A549 (cell line): Measurements from ENCODE around the gene DNM3. TPM values are rescaled to one million over a fixed set of nuclear protein-coding genes. Genes with fewer than 3 reads are reported as not detected.

Experiments used
- ATAC-seq, 2 experiments: fragments of 200-7000 bp in 1 of 2; fragments of >200 bp in 1 of 2; cut with Nextera tagmentation in 1 of 2; cut with Tn5 transposase in 1 of 2; 3 replicates each; pipeline versions ENCODE4 v1.8.0 to v1.9.1; 2018 to 2020; ENCODE audit warnings: mild to moderate bottlenecking in 1 of 2, moderate library complexity in 1 of 2
- CTCF ChIA-PET: fragments of 300-600 bp; sonication (Branson Sonifier 250); formaldehyde crosslinking; extraction: SDS; loops from one replicate; lab custom pipeline; 2021; ENCODE audit warnings: antibody characterized with exemption, inconsistent platforms; lab: Yijun Ruan, JAX
- POLR2A ChIA-PET: fragments of 350-600 bp; formaldehyde crosslinking; extraction: SDS; loops from one replicate; lab custom pipeline; 2021; ENCODE audit warnings: antibody characterized with exemption, inconsistent platforms; lab: Yijun Ruan, JAX
- DNase-seq, 2 experiments: peaks; one replicate each; pipeline versions ENCODE4 v3.0.0 to v3.0.0-alpha.2; 2011 to 2016; ENCODE audit warnings: low read depth in 1 of 2, low spot score in 1 of 2
- FAIRE-seq: peaks from 2 replicates; lab custom pipeline; 2011; peaks lifted over from hg19 to GRCh38; lab: Jason Lieb, UNC
- H3K27ac ChIP-seq, 2 experiments: fragments of >200 bp; sonication (Bioruptor Twin); formaldehyde crosslinking; 3 replicates each; pipeline ENCODE4 v1.5.1; 2016 to 2017
- H3K4me1 ChIP-seq: fragments of >200 bp; sonication (Bioruptor Twin); formaldehyde crosslinking; 3 replicates; pipeline ENCODE4 v1.6.1; 2016
- H3K4me2 ChIP-seq: fragments of >200 bp; sonication (Bioruptor Twin); formaldehyde crosslinking; 3 replicates; pipeline ENCODE4 v1.6.1; 2016
- H3K4me3 ChIP-seq: fragments of >200 bp; sonication (Bioruptor Twin); formaldehyde crosslinking; 3 replicates; pipeline ENCODE4 v1.5.1; 2016
- H3K9me3 ChIP-seq: fragments of >200 bp; sonication (Bioruptor Twin); formaldehyde crosslinking; 3 replicates; pipeline ENCODE4 v1.6.1; 2016
- ATOH8 ChIP-seq: fragments of 250-450 bp; sonication (Bioruptor Pico); IDR thresholded peaks from 2 replicates; pipeline ENCODE4 v1.5.0; 2020; ENCODE audit warnings: low read depth, mild to moderate bottlenecking, moderate library complexity
- CEBPB ChIP-seq, 2 experiments: fragments of >200 bp in 1 of 2; sonication (Bioruptor Twin) in 1 of 2; formaldehyde crosslinking in 1 of 2; IDR thresholded peaks; 2 replicates each; pipeline ENCODE4 v1.6.1; 2012 to 2016
- EHF ChIP-seq: fragments of 250-450 bp; sonication (Bioruptor Pico); IDR thresholded peaks from 2 replicates; pipeline ENCODE4 v1.5.0; 2020; ENCODE audit warnings: mild to moderate bottlenecking
- EHMT2 ChIP-seq: fragments of 200-600 bp; sonication (generic); IDR thresholded peaks from 2 replicates; pipeline ENCODE4 v1.6.1; 2016; ENCODE audit warnings: antibody characterized with exemption, low read depth, mild to moderate bottlenecking, moderate library complexity
- EP300 ChIP-seq, 2 experiments: fragments of >200 bp; sonication (Bioruptor Twin); formaldehyde crosslinking; IDR thresholded peaks; 2 replicates in 1 of 2; 3 replicates in 1 of 2; pipeline ENCODE4 v1.6.1; 2016 to 2017
- FOSB ChIP-seq: fragments of 250-450 bp; sonication (Bioruptor Pico); IDR thresholded peaks from 2 replicates; pipeline ENCODE4 v1.5.0; 2020; ENCODE audit warnings: mild to moderate bottlenecking, moderate library complexity
- GATA3 ChIP-seq: IDR thresholded peaks from 2 replicates; pipeline ENCODE4 v1.6.1; 2012; ENCODE audit warnings: borderline replicate concordance
- HMGXB4 ChIP-seq: fragments of 250-450 bp; sonication (Bioruptor Pico); IDR thresholded peaks from 2 replicates; pipeline ENCODE4 v1.5.0; 2021; ENCODE audit warnings: mild to moderate bottlenecking, moderate library complexity, borderline replicate concordance
- HOXB5 ChIP-seq: fragments of 250-450 bp; sonication (Bioruptor Pico); IDR thresholded peaks from 2 replicates; pipeline ENCODE4 v1.5.0; 2020; ENCODE audit warnings: mild to moderate bottlenecking, moderate library complexity
- KDM1A ChIP-seq: fragments of 200-600 bp; sonication (generic); IDR thresholded peaks from 2 replicates; pipeline ENCODE4 v1.6.1; 2016; ENCODE audit warnings: low read depth, mild to moderate bottlenecking
- MAFK ChIP-seq: fragments of 450-650 bp; IDR thresholded peaks from 2 replicates; pipeline ENCODE4 v1.6.1; 2014; ENCODE audit not compliant: partially characterized antibody
- MYC ChIP-seq: IDR thresholded peaks from 2 replicates; pipeline ENCODE4 v1.6.1; 2012; ENCODE audit warnings: mild to moderate bottlenecking, inconsistent platforms, low read length, improper control_type of control experiment, borderline replicate concordance
- NFE2L2 ChIP-seq: fragments of 150-350 bp; conservative IDR thresholded peaks from 2 replicates; pipeline ENCODE4 v1.6.1; 2014; ENCODE audit warnings: low read length
- NR3C1 ChIP-seq: fragments of >200 bp; sonication (Bioruptor Twin); formaldehyde crosslinking; IDR thresholded peaks from 3 replicates; pipeline ENCODE4 v1.6.1; 2017
- RNF2 ChIP-seq: fragments of 200-600 bp; sonication (generic); IDR thresholded peaks from 2 replicates; pipeline ENCODE4 v1.6.1; 2016; ENCODE audit warnings: low read depth, mild to moderate bottlenecking, antibody characterized with exemption, moderate library complexity, borderline replicate concordance
- SREBF2 ChIP-seq: fragments of 450-650 bp; IDR thresholded peaks from 2 replicates; pipeline ENCODE4 v1.6.1; 2014; ENCODE audit warnings: mild to moderate bottlenecking, moderate library complexity
- TFCP2L1 ChIP-seq: fragments of 250-450 bp; sonication (Bioruptor Pico); IDR thresholded peaks from 2 replicates; pipeline ENCODE4 v1.5.0; 2021; ENCODE audit warnings: mild to moderate bottlenecking
- TP53 ChIP-seq: fragments of 250-450 bp; sonication (Bioruptor Pico); IDR thresholded peaks from 2 replicates; pipeline ENCODE4 v1.5.0; 2021; ENCODE audit warnings: mild to moderate bottlenecking, moderate library complexity
- ZFP36 ChIP-seq: fragments of 450-650 bp; IDR thresholded peaks from 2 replicates; pipeline ENCODE4 v1.6.1; 2014; ENCODE audit warnings: borderline replicate concordance; ENCODE audit not compliant: partially characterized antibody
- WGBS: methylation state at CpG from one replicate; pipeline ENCODE4 v1.1.6; 2017; ENCODE audit errors: missing lambda C conversion rate; 5-methylcytosine and 5-hydroxymethylcytosine counted together
- polyA plus RNA-seq, 4 experiments: library from polyadenylated mRNA; depleted of rRNA in 3 of 4; stranded (reverse); fragments of >200 nt; fragmentation: RNase III in 1 of 4; extraction: RNeasy Plus Mini Kit Qiagen cat#74134 plus additional on column Dnase treatment in 1 of 4; gene quantifications; 2 replicates in 3 of 4; 3 replicates in 1 of 4; pipeline ENCODE4 v1.2.3, GENCODE V29; 2011 to 2017
- TF ChIP-seq, protein P1 (sequence below): fragments of 200-600 bp; sonication (generic); IDR thresholded peaks from 2 replicates; pipeline ENCODE4 v1.6.1; 2016; ENCODE audit warnings: antibody characterized with exemption, mild to moderate bottlenecking, moderate library complexity
- TF ChIP-seq, protein P2 (sequence below): IDR thresholded peaks from 2 replicates; pipeline ENCODE4 v1.6.1; 2012; ENCODE audit warnings: low read depth, borderline replicate concordance
- TF ChIP-seq, protein P3 (sequence below): IDR thresholded peaks from 2 replicates; pipeline ENCODE4 v1.6.1; 2012
- TF ChIP-seq, protein P4 (sequence below): IDR thresholded peaks from 2 replicates; pipeline ENCODE4 v1.6.1; 2012

DNM3 gene
- polyA plus RNA-seq, 2 of the 4 experiments (the other 2 are of a cell fraction), result 0.57 to 1.5 TPM

GRCh38 chr1:171969226-171969625 is 127.9 kb downstream of the DNM3 start (continued):
- TF ChIP-seq, protein P1, sequence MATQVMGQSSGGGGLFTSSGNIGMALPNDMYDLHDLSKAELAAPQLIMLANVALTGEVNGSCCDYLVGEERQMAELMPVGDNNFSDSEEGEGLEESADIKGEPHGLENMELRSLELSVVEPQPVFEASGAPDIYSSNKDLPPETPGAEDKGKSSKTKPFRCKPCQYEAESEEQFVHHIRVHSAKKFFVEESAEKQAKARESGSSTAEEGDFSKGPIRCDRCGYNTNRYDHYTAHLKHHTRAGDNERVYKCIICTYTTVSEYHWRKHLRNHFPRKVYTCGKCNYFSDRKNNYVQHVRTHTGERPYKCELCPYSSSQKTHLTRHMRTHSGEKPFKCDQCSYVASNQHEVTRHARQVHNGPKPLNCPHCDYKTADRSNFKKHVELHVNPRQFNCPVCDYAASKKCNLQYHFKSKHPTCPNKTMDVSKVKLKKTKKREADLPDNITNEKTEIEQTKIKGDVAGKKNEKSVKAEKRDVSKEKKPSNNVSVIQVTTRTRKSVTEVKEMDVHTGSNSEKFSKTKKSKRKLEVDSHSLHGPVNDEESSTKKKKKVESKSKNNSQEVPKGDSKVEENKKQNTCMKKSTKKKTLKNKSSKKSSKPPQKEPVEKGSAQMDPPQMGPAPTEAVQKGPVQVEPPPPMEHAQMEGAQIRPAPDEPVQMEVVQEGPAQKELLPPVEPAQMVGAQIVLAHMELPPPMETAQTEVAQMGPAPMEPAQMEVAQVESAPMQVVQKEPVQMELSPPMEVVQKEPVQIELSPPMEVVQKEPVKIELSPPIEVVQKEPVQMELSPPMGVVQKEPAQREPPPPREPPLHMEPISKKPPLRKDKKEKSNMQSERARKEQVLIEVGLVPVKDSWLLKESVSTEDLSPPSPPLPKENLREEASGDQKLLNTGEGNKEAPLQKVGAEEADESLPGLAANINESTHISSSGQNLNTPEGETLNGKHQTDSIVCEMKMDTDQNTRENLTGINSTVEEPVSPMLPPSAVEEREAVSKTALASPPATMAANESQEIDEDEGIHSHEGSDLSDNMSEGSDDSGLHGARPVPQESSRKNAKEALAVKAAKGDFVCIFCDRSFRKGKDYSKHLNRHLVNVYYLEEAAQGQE, result no peak
- TF ChIP-seq RNF2 (no peak), FOSB (CRISPR knock-in tag) (no peak), MYC (no peak), TP53 (CRISPR knock-in tag) (no peak)

DNA sequence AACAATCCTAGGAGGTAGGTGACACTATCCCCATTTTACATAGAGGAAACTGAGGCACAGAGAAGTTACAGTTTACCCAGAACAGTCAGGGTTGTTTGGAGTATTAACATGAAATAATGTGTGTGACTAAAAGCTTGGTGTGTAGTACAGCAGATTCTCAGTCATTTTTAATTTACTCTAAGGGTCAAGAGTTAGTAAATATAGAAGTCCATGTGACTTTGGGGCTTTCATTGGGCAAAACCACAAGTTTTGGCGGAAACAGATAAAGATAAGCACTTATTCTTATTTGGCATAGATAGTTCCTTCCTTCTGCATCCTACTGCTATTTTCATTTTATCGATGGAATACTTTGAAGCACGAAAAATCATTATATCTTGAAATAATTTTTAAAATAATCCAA is 128.5 kb downstream of the DNM3 start:
- H3K4me1 ChIP-seq, result no peaks in the 10 kb centered on the region
- WGBS, result 53% methylated on average over 3 of the region's 3 CpGs
- no peak overlapping the region for H3K27ac ChIP-seq
- POLR2A ChIA-PET, result no interaction called here
- H3K4me2 ChIP-seq, result no peak overlapping the region
- FAIRE-seq (no peak), DNase-seq (no peak), ATAC-seq (no peak)
- CTCF ChIA-PET, result interaction anchor here (1.2 to 4.9 kb wide), 2 partner anchors 12 to 15 kb away, joined by 3 to 32 read pairs; no protein-coding TSS in a partner anchor
- H3K4me3 ChIP-seq, result no peak overlapping the region
- H3K9me3 ChIP-seq, result no peaks in the 10 kb centered on the region
- no peak for TF ChIP-seq HMGXB4
- TF ChIP-seq EHMT2, result no peak
- TF ChIP-seq, all 56 proteins: peak for 0

GRCh38 chr1:171972846-171973245 is 131.5 kb downstream of the DNM3 start:
- CTCF ChIA-PET, result interaction anchor here (1.0 to 1.7 kb wide), 2 partner anchors 12 to 172 kb away, joined by 3 to 4 read pairs; no protein-coding TSS in a partner anchor
- Histone ChIP-seq H3K4me2 (no peak overlapping the region), H3K4me1 (no peaks in the 10 kb centered on the region), H3K4me3 (no peak overlapping the region), H3K27ac (no peak overlapping the region), H3K9me3 (no peaks in the 10 kb centered on the region)
- 75% methylated on average over 3 of the region's 3 CpGs for WGBS
- POLR2A ChIA-PET, result no interaction called here
- ATAC-seq (no peak), FAIRE-seq (no peak), DNase-seq (no peak)
- no peak for TF ChIP-seq ZFP36
- TF ChIP-seq, protein P1, result no peak
- no peak for TF ChIP-seq ATOH8 (CRISPR knock-in tag)
- TF ChIP-seq TFCP2L1 (CRISPR knock-in tag), result no peak
- no peak for TF ChIP-seq NR3C1
- no peak for TF ChIP-seq EHF
- no peak for TF ChIP-seq KDM1A
- TF ChIP-seq EP300 (IDR thresholded peaks at IDR 0.05), result no peak
- no peak for TF ChIP-seq NFE2L2
- TF ChIP-seq, protein P2, sequence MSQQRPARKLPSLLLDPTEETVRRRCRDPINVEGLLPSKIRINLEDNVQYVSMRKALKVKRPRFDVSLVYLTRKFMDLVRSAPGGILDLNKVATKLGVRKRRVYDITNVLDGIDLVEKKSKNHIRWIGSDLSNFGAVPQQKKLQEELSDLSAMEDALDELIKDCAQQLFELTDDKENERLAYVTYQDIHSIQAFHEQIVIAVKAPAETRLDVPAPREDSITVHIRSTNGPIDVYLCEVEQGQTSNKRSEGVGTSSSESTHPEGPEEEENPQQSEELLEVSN, result no peak
- no peak for TF ChIP-seq TP53 (CRISPR knock-in tag)
- no peak for TF ChIP-seq GATA3
- TF ChIP-seq, protein P3, sequence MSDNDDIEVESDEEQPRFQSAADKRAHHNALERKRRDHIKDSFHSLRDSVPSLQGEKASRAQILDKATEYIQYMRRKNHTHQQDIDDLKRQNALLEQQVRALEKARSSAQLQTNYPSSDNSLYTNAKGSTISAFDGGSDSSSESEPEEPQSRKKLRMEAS, result no peak
- no peak for TF ChIP-seq CEBPB (IDR thresholded peaks at IDR 0.05)
- TF ChIP-seq, protein P4, sequence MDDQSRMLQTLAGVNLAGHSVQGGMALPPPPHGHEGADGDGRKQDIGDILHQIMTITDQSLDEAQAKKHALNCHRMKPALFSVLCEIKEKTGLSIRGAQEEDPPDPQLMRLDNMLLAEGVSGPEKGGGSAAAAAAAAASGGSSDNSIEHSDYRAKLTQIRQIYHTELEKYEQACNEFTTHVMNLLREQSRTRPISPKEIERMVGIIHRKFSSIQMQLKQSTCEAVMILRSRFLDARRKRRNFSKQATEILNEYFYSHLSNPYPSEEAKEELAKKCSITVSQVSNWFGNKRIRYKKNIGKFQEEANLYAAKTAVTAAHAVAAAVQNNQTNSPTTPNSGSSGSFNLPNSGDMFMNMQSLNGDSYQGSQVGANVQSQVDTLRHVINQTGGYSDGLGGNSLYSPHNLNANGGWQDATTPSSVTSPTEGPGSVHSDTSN, result no peak
- TF ChIP-seq MAFK, result no peak
- no peak for TF ChIP-seq HOXB5
- TF ChIP-seq RNF2, result no peak
- no peak for TF ChIP-seq SREBF2
